Bone marrow (tissue), 2 donors: ENCODE measurements around the gene CDH4.

ENCODE experiments used
- DNase-seq, 2 donors: peaks; one replicate each; lab custom pipeline; 2025; lab: John Stamatoyannopoulos, UW

CDH4 gene

DNA sequence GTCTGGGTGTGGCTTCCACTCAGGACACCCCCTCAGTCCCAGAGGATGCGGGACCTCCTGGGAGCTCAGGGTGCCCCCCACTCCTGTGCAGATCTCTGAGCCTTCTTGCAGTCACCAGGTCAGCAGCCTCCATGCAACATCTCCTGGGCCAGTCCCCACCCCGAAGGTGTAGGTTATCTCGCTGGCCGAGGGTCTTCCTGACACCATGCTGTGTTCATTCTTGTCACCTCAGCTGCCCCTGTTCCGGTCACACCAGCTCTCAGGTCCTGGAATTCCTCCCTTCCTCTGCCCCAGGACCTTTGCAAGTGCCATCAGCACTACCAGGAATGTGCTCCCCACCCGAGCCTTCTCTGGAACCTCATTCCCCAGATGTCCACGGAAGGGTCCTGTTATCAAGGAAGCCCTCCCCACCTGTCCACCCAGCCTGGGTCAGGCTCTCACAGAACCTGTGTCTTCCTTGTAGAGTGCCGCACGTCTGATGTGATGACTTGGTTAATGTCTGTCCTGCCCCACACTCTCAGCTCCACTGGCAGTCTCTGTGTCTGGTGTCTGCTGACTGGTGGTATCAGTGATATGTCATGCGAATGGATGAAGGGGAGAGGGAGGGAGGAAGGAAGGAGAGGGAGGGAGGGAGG, 484.1 kb downstream of the CDH4 start:
- DNase-seq, result no peak

DNA sequence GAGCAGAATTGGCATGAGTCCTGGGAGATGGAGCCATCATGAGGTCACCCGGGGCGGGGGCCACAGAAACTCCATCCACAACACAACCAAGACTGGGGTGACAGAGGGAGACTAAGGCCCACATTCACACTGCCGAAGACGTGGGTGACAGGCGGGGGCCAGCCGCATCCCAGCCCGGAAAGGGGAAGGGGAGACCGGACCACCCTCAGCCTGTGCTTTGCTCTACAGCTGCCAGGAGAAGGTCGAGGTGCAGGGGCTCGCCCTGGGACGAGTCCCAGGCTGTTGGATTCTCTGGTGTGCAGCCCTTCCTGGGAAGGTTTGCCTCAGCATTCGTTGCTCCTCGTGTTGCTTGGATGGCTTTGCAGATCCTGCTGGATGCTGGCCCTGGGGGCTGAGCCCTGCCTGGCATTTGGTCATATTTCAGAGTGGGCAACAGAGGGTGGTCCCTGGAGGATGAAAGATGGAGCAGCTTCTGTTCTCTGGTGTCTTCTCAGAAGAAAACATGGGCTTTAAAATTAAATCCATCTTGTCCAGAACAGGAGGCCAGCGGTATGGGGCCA, 484.8 kb downstream of the CDH4 start:
- DNase-seq, result no peak

DNA sequence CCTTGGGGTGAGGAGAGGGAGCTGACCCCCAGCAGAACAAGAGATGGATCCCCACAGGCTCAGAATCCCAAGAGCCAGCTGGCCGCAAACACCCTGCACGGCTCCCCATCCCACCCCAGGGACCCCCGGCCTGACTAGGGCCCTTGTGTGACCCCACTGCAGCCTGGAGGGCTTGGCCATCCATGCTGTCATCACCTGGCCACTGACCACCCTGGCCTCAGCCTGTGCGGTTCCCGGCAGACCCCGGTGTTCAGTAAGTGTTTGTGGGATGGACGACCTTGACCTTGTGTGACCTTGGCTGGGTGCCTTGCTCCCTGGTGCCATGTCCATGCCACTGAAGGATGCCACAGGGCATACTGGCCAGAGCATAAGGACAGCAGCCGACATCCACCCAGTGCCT, 485.3 kb downstream of the CDH4 start:
- DNase-seq, result no peak

DNA sequence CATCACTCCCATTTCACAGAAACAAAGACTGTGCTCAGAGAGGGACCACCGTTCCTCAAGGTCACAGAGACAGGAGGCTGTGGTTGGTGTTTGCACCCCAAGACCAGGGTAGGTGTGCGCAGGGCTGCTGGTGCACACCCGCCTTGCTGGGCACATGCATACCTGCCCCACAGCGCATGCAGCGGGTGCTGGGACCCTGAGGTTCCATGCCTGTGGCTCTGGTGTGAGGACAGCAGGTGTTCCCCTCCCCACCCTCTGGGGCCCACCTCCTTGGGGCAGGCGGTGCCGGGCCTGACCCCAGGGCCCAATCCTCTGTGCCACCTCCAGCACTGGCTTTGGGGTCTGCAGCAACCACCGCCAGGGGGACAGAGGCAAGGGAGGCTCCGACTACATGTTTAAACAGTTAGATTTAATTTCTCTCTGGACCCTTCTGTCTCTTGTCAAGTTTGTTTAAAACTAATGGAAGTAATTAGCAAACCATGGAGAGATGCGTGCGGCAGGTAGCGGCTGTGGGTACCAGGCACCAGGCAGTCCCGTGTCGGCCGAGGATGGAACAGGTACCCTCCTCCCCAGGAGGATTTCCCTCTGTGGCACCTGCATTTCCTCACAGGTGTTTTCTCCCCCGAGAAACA, 485.9 kb downstream of the CDH4 start:
- DNase-seq, result no peak

GRCh38 chr20:61738601-61739069, 486.6 kb downstream of the CDH4 start:
- no peak for DNase-seq

GRCh38 chr20:61739086-61739831, 487.2 kb downstream of the CDH4 start:
- no peak for DNase-seq

DNA sequence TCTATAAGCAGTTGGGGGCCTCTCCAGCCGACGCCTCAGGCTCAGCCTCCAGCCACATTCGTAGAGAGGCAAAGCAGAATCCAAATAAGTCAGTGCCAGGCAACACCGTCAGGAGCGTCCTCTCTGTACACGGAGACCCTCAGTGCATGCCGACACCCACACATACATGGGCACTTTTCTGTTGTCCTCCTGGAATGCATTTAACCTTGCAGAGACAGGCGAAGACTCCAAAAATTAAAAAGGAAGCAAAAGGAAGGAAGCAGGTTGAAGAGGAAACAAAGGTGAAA, 487.7 kb downstream of the CDH4 start:
- DNase-seq, result no peak

DNA sequence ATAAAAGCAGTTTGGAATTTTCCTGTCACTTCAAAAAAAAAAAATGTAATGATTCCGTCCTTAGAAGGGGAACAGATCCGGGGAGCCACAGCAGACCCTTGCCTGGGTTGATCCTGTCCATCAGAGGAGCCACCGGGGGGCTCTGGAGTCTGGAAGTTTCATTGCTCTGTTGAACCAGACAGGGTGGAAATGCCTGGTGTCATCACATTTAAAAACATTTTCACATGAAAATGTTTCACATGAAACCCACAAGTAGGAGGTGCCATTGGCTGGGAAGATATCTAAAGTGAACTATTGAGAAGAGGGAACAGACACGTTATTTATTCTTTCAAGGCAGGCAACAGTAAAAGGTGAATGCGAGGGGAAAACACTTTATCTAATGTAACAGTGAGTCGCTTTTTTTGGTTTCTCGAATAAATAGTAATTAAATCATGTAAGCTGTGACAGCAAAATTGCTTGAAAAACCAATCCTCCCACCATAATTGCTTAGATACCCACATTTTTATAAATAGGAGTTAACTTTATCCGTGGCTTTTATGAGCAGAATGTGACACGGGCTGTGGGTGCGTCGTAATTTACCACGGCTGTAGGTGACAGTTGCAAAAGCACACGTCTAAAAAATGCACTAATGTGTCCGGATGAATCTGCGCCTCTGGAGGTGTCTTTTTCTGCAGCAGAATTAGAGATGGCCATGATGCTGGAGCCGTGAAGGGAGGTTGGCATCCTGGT, 490.2 kb downstream of the CDH4 start:
- DNase-seq, result no peak

DNA sequence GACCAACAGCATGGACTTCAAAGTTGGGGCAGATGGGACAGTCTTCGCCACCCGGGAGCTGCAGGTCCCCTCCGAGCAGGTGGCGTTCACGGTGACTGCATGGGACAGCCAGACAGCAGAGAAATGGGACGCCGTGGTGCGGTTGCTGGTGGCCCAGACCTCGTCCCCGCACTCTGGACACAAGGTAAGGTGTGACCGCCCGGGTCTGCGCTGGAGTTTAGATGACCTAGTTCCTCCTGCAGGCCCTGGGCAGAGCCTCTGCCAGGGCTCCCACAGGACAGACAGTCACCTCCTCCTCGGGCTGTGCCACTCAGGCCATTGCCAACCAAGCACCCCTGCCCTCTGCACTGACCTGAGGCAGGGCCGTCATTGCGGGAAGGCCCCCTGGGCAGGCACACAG, 491.5 kb downstream of the CDH4 start:
- DNase-seq, result no peak

GRCh38 chr20:61744691-61745396, 492.8 kb downstream of the CDH4 start:
- no peak for DNase-seq

DNA sequence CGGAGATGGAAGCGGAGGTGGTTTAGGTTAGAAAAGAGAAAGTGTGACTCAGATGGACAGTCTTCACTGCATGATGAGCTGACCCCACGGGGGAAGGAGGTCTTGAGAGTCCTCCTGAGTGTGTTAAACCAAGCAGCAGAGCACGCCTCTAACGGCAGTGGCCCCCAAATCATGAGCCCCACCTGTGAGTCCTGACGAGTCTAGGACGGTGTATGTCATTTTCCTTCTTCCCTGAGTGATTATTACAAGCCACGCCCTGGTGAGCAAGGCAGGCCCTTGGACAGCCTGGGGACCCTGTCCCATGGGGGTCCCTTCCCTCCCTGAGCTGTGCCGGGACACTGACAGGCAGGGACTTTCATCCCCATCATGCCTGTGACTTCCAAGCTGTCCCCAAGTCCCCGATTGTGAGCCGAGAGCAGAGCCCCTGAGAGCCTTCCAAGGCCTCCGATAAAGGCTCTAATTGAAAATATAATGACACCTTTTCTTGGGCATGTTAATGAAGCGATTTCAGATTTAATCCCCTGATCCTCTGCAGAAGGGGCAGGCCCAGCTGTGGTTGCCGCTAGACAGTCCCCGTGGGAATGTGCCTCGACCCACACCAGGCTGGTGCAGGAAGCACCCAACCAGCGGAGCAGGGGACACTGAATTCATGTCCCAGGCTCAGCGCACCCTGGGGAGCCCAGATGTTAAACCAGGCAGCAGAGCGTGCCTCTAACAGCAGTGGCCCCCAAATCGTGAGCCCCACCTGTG, 493.5 kb downstream of the CDH4 start:
- no peak for DNase-seq

DNA sequence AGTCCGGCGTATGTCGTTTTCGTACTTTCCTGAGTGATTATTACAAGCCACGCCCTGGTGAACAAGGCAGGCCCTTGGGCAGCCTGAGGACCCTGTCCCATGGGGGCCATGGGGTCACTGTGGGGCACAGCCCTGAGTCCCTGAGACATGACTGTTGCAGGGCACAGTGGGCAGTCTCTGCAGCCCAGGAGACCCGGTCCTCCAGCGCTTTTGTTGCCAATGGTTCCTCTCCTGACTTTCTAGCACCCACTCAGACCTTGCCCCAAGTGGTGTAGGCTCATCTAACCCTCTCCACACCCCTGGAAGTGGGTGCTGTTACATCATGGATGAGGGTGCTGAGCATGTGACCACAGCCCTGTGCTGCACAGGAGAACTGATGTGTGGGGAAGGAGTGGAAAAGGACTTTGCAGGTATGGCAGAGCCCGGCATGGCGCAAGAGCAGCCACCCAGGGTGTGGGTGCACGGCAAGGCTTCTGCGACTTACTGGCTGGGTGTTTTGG, 494.1 kb downstream of the CDH4 start:
- no peak for DNase-seq

DNA sequence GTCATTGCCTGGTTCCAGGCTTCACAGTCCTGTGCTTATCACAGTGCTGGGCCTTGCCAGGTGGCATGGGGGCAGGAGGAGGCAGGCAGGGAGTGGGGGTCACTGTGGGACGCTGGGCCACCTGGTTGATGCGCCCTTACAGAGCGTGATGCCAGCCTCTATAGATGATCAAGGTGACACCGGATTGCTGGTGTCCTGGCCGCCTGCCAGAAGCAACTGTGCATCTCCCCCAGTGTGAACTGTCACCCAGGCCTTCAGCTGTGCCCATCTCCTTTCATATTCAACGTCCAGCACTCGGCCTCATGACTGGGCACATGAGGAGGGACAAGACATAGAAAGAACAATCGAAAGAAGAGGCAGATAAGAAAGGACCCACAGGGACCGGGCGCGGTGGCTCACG, 494.7 kb downstream of the CDH4 start:
- DNase-seq, result no peak

- DNase-seq, result no peak
Measured at GRCh38 chr20:61748376-61748775, 496.3 kb downstream of the CDH4 start.

DNA sequence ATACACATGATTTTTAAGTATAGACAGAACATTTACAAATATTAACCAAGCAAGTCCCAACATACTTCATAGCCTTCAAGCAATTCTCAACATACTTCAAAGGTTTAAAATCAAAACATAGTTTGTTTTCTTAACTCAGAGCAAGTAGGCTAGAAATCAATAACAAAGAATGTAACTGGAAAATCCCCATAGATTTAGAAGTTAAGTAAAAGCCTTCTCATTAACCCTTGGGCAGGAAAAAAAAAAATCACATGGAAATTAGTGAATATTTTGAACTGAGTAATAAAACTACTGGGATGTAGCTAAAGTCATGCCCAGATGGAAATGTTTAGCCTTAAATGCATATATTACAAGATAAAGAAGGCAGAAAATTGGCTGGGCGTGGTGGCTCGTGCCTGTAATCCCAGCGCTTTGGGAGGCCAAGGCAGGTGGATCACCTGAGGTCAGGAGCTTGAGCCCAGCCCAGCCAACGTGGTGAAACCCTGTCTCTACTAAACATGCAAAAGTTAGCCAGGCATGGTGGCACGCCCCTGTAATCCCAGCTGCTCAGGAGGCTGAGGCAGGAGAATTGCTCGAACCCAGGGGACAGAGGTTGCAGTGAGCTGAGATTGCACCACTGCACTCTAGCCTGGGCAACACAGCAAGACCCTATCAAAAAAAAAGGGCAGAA, 497.5 kb downstream of the CDH4 start:
- no peak for DNase-seq

- no peak for DNase-seq
Measured at GRCh38 chr20:61750093-61750492, 498.0 kb downstream of the CDH4 start.

DNA sequence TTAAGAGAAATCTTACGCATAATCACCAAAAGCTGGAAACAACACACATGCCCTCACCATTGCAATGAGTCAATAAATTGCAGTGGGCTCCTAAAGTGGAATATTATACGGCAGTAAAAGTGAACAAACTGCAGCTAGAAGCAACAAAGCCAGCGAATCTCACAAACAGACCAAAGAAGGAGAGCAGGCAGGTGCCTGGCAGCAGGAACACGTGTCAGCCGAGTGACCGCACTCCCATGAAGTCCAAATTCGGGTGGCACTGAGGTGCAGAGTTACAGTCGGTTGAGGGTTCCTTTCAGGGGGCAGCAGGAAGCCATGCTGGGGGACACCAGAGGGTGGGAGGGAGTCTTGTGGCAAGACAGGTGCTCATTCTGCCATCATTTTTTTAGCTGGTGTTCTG, 500.5 kb downstream of the CDH4 start:
- DNase-seq, result no peak

DNA sequence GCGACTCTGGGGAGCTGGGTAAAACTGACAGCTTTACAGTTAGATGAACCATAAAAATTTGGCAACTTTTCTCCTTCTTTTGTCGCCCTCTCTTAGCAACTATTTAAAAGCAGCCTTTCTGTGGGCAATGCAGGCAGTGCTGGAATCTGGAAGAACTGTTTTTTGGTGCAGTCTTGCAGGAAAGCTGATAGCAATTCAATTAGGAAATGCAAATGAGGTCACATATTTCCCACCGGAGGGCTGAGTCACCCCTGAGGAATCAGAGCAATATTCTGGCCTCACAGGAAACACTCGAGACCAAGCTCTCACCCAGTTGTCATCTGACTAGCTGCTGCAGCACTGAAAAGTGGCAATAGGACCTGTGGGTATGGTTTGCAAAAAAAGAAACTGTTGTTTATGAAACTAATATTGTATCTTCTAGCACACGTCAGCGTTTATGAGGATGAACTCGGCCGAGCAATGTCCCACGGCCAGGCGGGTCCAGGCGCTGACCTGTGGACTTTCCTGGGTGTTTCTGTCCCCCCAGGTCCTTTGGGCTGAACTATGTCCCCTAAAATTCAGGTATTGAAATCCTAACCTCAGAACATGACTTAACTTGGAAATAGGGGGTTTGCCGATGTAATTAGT, 501.4 kb downstream of the CDH4 start:
- DNase-seq, result no peak

- no peak for DNase-seq
Measured at GRCh38 chr20:61753987-61754956, 502.2 kb downstream of the CDH4 start.
